HFF-Myc (cell line): ENCODE data around the gene SESTD1.

Experiments used
- DNase-seq: peaks from one replicate; pipeline ENCODE4 v3.0.0-alpha.2; 2011; ENCODE audit warnings: low read depth; ENCODE audit errors: extremely low read depth
- H3K4me3 ChIP-seq: replicated peaks from 2 replicates; pipeline ENCODE4 v1.5.1; 2011; ENCODE audit warnings: low read depth, mild to moderate bottlenecking, control low read depth, low read length
- CTCF ChIP-seq: IDR thresholded peaks from 2 replicates; pipeline ENCODE4 v1.5.1; 2012; ENCODE audit warnings: mild to moderate bottlenecking, low read depth, low read length, control low read depth; ENCODE audit errors: missing control alignments

SESTD1 gene

GRCh38 chr2:179239838-179240237 is 24.8 kb downstream of the SESTD1 start:
- DNase-seq, result no peak
- TF ChIP-seq CTCF, result no peak
- no peak overlapping the region for H3K4me3 ChIP-seq

- H3K4me3 ChIP-seq, result no peak overlapping the region
- no peak for DNase-seq
Observed at GRCh38 chr2:179239195-179239594, 25.4 kb downstream of the SESTD1 start.

GRCh38 chr2:179238027-179238426 is 26.6 kb downstream of the SESTD1 start:
- no peak overlapping the region for H3K4me3 ChIP-seq
- DNase-seq, result no peak
- no peak for TF ChIP-seq CTCF

More at GRCh38 chr2:179239195-179239594, 25.4 kb downstream of the SESTD1 start:
- TF ChIP-seq CTCF, result no peak

GRCh38 chr2:179237209-179237946 is 27.3 kb downstream of the SESTD1 start:
- no peak overlapping the region for H3K4me3 ChIP-seq

GRCh38 chr2:179235463-179236108 is 29.0 kb downstream of the SESTD1 start:
- DNase-seq, result no peak
- TF ChIP-seq CTCF, result no peak
- H3K4me3 ChIP-seq, result no peak overlapping the region

More at GRCh38 chr2:179237209-179237946, 27.3 kb downstream of the SESTD1 start:
- peak; percentile 43 for DNase-seq
- TF ChIP-seq CTCF, result no peak

GRCh38 chr2:179234658-179235240 is 29.9 kb downstream of the SESTD1 start:
- no peak for TF ChIP-seq CTCF
- no peak for DNase-seq
- no peak overlapping the region for H3K4me3 ChIP-seq
